NB4 (cell line): Measurements from ENCODE around the gene NDRG3.

Experiments
- POLR2A ChIP-seq: IDR thresholded peaks from 2 replicates; pipeline ENCODE4 v1.6.1; 2011; ENCODE audit warnings: mild to moderate bottlenecking; ENCODE audit not compliant: insufficient read length; ENCODE audit errors: extremely low read depth
- TF ChIP-seq, protein P1 (sequence below): IDR thresholded peaks from one replicate; pipeline ENCODE4 v1.5.1; 2012; ENCODE audit warnings: low read depth, low read length
- TF ChIP-seq, protein P2 (sequence below): IDR thresholded peaks from 2 replicates; pipeline ENCODE4 v1.6.1; 2011; ENCODE audit warnings: low read depth, low read length

DNA sequence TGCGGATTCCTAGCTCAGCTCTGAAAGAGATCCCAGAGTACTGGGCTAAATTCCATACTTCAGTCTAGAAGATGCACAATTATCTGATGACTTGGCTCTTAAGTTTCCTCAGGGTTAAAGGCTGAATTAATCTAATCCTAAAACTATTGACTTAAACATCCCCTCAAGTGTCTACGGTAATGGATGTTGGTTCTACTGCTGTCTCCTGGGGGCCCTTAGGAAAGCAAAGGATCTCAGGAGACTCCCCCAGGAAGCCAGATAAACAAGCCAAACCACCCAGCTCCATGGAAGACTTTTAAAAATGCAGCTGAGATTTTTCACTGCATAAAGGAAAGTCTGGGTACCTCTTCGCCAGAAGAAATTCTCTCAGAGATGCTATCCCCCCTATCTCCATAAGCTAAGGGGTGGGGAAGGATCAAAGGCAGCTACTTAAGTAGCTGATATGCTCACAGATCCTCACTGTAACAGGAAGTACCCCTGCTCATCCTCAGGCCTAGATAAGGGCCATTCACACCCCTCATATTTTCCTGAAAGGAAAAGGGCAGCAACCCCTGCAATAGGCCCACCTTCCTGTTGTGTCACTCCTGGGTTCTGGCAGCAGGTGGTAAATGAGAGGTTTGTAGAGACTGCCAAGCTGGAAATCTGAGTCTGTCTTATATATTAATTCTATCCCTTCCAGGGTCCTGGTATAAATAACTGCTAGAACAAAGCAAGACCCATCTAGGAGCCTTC lies 9.3 kb downstream of the NDRG3 start:
- TF ChIP-seq, protein P1, sequence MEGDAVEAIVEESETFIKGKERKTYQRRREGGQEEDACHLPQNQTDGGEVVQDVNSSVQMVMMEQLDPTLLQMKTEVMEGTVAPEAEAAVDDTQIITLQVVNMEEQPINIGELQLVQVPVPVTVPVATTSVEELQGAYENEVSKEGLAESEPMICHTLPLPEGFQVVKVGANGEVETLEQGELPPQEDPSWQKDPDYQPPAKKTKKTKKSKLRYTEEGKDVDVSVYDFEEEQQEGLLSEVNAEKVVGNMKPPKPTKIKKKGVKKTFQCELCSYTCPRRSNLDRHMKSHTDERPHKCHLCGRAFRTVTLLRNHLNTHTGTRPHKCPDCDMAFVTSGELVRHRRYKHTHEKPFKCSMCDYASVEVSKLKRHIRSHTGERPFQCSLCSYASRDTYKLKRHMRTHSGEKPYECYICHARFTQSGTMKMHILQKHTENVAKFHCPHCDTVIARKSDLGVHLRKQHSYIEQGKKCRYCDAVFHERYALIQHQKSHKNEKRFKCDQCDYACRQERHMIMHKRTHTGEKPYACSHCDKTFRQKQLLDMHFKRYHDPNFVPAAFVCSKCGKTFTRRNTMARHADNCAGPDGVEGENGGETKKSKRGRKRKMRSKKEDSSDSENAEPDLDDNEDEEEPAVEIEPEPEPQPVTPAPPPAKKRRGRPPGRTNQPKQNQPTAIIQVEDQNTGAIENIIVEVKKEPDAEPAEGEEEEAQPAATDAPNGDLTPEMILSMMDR, result no peak
- TF ChIP-seq, protein P2, sequence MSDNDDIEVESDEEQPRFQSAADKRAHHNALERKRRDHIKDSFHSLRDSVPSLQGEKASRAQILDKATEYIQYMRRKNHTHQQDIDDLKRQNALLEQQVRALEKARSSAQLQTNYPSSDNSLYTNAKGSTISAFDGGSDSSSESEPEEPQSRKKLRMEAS, result no peak
- no peak for TF ChIP-seq POLR2A
